Endometrium (tissue), 2 donors: ENCODE data around the gene CHST3.
"Not testable (repeated sequence)": the region's sequence is repeated elsewhere in the genome, so short reads cannot be mapped to it uniquely, and the experiment has no call there.

ENCODE experiments used
- FAIRE-seq: peaks from 2 replicates; lab custom pipeline; 2012; peaks lifted over from hg19 to GRCh38; lab: Jason Lieb, UNC
- donor health status: control.
- donor health status: control.

The CHST3 gene, protein sequence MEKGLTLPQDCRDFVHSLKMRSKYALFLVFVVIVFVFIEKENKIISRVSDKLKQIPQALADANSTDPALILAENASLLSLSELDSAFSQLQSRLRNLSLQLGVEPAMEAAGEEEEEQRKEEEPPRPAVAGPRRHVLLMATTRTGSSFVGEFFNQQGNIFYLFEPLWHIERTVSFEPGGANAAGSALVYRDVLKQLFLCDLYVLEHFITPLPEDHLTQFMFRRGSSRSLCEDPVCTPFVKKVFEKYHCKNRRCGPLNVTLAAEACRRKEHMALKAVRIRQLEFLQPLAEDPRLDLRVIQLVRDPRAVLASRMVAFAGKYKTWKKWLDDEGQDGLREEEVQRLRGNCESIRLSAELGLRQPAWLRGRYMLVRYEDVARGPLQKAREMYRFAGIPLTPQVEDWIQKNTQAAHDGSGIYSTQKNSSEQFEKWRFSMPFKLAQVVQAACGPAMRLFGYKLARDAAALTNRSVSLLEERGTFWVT

DNA sequence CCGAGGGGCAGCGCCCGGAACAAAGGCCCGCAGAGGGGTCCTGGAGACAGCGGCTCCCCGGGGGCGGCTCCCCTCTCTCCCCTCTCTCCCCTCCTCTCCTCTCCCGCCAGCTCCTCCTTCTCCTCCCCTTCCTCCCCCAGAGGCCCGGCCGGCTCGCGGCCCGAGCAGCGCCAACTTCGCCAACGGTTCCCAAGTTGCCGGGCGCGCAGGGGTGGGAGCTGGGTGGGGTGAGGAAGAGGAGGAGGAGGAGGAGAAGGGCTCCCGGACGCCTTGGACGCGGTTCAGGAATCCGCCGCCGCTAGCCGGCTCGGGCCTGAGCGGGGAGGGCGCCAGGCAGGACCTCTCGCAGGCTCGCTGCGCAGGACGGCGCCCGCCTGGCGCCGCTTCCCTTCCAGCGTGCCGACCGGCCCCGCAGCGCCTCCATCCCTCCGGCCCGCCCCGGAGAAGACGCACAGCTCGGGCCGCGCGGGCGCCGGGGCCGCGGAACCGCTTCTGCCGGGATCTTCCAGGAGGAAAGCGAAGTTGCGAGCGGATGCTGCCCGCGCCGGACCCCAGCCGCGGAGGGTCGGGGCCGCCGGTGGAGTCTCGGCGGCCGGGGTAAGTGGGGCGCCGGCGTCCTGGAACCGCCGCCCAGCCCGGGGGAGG is at the start of gene CHST3:
TSS of gene CHST3 (plus strand) at position 298 of the 645 bp plus-strand sequence. CDS start 41,448 bp downstream, outside the sequence.
- no peak for FAIRE-seq

DNA sequence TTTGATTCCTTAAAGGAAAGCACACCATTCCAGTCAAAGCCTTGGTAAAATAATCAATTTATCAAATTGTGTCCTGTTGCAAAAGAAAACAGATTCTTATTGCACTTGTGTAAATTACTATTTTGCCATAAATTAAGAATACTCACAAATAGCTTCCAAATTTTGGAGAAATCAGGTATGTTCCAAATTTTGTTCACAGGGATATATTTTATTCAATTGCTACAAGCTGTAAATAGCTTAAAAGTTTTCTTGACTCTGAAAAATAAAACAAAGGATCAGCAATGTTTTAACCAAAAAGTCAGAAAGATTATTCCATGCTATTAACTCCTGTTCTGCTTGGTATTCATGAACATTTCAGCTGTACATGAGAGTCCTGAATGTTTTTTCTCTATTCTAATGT is 47.4 kb upstream of the CHST3 start:
- FAIRE-seq, result no peak

DNA sequence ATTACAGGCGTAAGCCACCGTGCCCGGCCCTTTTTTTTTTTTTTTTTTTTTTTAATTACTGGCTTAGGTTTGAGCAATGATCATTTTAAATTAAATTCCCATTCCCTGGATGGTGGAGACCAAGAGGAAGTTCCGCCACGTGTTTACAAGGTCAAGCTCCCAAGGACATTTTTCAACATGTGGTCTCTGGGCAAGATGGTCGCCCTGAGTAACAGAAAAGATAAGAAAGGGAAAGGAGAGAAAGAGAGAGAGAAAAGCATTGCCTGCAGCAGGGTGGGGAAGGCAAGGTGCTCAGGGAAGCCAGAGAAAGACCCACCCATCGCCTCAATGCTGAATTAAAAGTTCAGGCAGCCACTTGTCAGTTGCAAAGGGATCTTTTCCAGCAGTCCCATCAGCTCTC is 45.2 kb upstream of the CHST3 start:
- no peak for FAIRE-seq

DNA sequence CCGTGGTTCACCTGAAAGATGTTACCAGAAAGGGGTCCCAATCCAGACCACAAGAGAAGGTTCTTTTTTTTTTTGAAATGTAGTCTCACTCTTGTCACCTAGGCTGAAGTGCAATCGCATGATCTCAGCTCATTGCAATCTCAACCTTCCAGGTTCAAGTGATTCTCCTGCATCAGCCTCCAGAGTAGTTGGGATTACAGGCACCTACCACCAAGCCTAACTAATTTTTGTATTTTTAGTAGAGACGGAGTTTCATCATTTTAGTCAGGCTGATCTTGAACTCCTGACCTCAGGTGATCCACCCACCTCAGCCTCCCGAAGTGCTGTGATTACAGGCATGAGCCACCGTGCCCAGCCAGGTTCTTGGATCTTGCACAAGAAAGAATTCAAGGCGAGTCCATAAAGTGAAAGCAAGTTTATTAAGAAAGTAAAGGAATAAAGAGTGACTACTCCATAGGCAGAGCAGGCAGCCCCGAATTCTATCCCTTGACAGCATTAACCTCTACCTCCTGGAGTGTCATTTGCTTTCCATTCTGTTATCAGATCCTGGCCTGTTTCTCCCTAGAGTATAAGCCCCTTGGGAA is 44.1 kb upstream of the CHST3 start:
- not testable (repeated sequence) for FAIRE-seq

DNA sequence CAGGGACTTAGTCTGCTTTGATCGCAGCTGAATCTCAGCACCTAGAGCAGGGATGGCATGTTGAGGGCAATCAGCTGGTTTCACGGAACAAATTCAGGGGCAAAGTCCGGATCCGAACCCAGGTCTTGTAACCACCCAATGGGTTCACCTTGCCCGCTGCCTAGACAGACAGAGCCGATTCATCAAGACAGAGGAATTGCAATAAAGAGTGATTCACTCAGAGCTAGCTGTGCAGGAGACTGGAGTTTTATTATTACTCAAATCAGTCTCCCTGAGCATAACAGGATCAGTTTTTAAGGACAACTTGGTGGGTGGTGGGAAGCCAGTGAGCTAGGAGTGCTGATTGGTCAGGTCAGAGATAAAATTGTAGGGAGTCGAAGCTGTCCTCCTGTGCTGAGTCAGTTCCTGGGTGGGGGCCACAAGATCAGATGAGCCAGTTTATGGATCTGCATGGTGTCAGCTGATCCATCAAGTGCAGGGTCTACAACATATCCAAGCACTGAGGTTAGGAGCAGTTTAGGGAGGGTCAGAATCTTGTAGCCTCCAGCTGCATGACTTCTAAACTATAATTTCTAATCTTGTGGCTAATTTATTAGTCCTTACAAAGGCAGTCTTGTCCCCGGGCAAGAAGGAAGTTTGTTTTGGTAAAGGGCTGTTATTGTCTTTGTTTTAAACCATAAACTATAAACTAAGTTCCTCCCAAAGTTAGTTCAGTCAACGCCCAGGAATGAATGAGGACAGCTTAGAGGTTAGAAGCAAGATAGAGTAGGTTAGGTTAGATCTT is 43.5 kb upstream of the CHST3 start:
- FAIRE-seq, result peak; percentile 91

DNA sequence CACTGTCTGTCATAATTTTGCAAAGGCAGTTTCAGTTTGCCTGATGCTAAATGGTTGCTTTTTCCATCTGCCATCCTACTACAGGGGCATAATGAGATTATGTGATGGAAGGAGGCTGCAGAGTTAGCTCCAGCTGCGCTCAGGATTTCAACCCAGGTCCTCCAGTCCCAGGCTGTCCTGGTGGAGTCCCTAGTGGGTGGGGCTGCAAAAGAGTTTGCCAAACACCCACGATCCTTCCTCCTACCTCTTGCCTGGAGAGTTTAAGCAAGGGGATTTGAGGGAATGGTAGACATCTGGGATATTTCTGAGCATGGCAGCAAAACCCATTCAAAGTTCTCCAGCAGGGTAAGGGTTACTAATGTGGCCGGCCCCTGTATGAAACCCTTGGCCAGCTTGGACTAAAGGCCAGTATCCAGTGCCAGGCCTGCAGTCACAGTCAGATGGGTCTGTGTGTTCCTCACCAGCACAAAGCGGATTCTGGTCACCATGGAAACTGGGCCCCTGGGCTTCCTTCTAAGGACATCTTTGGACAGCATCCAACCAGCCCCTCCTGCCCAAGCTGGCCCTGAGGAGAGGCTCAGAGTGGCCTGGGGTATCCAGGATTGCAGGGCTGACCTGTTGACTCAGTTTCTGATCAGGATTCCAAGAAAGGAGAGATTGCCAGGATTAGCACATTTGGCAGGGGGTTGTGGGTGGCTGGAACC is 42.7 kb upstream of the CHST3 start:
- no peak for FAIRE-seq

DNA sequence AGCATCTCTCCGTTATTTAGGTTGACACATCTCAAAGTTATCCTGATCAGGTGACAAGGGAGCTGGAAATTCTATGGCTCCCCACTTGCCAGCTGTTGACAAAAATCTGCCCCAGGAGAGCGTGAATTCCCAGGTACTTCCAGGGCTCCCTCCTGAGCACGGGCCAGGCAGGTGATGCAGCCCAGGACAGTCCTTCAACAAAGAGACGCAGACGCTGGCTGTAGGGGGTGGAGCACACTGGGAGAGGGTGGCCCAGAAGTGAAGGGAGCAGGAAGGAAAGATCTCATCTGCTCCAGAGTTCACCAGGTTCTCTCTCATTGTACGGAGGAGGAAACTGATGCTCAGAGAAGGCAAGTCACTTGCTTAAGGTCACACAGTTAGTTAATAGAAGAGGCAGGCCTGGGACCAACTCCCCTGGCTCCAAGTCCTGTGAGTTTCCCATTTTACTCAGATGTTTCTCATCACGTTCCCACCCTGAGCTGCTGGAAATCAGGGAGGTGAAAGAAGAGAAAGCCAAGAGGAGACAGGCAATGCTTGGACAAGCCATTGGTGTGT is 41.0 kb upstream of the CHST3 start:
- no peak for FAIRE-seq

DNA sequence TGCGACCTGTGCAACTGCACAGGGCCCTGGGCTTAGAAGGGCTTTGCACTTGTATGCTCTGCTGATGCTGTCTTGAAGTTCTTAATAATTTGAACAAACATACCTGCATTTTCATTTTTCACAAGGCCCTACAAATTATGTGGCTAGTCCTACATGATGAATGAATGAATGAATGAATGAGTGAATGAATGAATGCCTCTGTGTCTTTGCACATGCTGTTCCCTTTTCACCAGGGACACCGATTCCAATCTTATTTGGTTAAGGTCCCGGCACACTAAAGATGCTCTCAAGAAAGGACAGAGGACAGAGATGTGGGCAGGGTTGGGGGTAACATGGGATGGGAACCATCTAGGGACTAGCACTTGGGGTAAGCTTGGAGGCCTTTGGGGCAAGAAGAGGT is 39.4 kb upstream of the CHST3 start:
- FAIRE-seq, result no peak

DNA sequence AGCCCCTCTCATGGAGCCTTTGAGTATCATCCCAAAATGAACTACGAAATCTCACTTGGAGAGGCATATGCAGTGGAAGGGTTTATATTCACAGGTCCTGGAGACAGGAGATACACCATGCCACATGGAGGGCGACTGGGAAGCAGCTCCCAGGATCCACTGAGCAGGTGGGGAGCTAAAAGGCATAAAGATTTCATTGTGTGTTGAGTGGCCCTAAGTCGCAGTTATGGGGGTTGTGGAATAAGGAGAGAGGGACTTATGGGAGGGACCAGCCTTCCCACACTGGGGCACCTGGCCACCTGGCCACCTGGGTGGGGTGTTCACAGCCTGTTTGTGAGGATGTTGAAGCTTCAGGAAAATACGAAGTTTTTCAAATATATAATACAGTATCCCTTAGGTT is 37.0 kb upstream of the CHST3 start:
- FAIRE-seq, result no peak

DNA sequence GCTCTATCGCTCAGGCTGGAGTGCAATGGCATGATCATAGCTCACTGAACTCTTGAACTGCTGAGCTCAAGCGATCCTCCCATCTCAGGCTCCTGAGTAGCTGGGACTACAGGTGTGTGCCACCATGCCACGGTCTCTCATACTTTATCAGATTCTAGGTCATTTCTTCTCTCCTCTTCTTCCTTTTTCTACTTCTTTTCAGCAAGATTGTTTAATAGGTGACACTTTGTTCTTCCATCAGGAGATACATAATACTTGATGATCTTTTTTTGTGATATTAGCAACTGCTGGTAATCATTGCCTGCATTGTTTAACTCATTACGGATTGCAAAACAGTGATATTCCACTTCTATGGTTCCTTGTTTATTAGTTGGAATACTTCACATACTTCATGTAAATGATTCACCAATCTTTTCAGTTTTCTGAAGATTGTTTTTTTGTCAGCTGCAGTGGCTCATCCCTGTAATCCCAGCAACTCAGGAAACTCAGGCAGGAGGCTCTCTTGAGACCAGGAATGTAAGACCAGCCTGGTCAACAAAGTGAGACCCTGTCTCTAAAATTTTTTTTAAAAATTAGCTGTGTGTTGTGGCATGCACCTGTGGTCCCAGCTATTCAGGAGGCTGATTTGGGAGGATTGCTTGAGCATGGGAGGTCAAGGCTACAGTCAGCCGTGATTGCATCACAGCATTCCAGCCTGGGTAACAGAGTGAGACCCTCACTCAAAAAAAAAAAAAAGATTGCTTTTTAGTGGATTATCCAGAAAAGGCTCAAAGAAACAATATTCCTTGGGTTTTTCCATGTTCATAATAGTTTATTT is 36.2 kb upstream of the CHST3 start:
- FAIRE-seq, result no peak

DNA sequence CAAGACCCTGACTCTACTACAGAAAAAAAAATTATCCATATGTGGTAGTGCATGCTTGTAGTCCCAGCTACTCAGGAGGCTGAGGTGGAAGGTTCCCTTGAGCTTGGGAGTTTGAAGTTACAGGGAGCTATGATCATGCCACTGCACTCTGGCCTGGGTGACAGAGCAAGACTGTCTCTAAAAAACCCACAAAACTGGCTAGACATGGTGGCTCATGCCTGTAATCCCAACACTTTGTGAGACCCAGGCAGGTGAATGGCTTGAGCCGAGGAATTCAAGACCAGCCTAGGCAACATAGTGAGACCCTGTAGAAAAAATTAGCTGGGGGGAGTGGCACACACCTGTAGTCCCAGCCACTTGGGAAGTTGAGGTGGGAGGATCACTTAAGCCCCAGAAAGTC is 32.9 kb upstream of the CHST3 start:
- FAIRE-seq, result no peak

DNA sequence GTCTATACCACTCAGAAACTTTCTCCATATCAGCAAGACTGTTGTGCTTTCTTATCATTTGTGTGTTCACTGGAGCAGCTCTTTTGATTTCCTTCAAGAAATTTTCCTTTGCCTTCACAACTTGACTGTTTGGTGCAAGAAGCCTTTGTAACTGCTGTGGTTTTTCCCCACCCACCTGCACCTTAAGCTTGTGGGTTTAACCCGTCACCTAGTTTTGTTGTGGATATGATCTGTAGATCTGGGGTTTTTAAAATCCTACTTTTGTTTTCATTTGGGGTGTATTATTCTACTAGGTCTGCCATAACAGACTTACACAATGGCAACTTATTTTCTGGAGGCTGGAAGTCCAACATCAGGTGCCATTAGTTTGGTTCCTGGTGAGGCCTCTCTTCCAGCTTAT is 30.5 kb upstream of the CHST3 start:
- FAIRE-seq, result no peak

DNA sequence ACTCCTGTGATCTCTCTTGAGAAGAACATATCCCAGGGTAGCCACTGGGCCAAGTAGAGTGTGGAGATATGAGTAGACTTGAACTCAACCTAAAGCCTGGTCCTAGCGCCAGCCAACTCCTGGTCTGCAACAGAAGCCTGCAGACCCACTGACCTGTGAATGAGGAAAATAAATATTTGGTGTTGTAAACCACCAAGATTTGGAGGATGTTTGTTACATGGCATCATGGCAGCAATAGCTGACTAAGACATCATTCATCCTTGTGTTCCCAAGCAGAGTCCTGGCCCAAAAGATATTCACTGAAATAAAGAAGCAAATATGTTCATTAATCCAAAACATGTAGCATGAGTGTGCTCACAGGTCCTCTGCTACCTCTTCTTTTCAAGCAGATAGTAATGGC is 26.0 kb upstream of the CHST3 start:
- no peak for FAIRE-seq

DNA sequence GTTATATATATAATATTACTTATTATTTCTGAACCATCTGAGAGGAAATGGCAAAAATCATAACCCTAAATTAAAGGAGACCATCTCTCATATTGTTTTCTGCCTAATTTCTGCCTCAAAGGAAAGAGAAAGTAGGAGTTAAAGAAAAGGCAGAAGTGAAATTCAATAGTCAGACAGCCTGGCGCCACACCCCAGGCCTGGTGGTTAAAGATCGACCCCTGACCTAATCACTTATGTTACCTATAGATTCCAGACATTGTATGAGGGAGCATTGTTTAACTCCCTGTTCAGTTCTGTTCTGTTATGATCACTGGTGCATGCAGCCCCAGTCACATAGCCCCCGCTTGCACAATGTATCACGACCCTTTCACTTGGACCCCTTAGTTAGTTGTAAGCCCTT is 24.9 kb upstream of the CHST3 start:
- FAIRE-seq, result no peak

DNA sequence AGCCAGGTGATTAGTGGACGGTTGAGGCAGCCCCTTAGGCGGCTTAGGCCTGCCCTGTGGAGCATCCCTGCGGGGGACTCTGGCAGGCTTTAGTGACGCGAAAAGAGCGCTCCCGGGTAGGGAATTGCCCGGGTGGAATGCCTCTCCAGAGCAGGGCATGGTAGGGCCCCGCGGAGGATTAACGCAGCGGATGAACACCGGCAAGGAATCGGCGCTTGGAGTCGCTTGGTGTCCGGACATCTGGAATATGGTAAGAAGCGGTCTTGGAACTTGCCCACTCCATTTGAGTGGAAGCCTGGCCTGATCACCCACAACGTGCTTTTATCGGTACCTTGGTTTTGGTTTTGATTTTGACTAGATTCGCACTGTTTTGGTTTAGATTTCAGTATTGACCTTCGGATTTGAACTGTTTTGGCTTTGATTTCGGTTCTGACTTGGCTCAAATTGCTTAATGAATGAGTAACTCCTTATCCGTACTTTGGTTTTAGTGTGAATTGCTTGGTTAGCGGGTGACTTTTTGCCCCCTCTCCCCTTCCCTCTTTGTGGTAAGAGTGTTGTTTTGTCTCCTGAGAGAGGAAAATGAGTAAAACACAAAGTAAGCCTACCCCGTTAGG is 24.2 kb upstream of the CHST3 start:
- FAIRE-seq, result no peak

DNA sequence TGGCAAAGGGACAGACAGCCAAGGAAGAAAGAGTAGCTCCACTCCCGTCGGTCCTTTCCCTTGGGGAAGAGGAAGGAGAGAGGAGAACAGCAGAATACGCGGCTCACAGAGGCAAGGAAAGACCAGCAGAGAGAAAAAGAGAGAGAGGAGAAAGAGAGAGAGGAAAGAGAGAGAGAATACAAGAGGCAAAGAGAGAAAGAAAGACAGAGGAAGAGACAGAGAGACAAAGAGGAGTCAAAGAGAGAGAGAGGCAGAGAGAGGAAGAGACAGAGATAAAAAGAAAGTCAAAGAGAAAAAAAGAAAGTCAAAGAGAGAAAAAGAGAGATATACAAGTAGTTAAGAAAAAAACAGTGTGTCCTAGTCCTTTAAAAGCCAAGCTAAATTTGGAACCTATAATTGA is 23.4 kb upstream of the CHST3 start:
- no peak for FAIRE-seq

DNA sequence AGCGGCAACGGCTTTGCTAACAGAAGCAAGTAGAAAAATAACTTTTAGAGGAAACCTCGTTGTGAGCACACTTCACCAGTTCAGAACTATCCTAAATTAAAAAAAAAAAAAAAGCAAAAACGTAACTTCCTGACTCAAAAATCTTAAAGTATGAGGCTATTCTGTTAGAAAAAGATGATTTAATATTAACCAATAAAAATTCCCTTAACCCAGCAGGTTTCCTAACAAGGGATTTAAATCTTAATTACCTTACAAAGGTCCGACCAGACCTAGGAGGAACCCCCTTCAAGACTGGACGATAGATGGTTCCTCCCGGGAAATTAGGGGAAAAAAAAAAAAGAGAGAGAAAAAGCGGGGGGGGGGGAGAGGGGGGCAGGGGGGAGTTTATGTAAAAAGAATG is 22.9 kb upstream of the CHST3 start:
- no peak for FAIRE-seq

DNA sequence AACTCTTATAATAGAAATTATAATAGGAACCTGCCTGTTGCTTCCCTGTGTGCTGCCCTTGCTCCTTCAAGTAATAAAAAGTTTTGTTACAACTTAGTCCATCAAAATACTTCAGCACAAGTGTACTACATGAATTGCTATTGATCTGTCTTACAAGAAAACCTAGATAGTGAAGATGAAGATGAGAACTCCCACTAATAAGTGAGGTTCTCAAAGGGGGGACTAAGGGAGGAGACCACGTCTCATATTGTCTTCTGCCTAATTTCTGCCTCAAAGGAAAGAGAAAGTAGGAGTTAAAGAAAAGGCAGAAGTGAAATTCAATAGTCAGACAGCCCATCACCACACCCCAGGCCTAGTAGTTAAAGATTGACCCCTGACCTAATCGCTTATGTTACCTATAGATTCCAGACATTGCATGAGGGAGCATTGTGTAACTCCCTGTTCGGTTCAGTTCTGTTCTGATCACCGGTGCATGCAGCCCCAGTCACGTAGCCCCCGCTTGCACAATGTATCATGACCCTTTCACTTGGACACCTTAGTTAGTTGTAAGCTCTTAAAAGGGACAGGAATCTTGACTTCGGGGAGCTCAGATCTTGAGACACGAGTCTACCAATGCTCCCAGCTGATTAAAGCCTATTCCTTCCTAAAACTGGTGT is 18.2 kb upstream of the CHST3 start:
- no peak for FAIRE-seq

DNA sequence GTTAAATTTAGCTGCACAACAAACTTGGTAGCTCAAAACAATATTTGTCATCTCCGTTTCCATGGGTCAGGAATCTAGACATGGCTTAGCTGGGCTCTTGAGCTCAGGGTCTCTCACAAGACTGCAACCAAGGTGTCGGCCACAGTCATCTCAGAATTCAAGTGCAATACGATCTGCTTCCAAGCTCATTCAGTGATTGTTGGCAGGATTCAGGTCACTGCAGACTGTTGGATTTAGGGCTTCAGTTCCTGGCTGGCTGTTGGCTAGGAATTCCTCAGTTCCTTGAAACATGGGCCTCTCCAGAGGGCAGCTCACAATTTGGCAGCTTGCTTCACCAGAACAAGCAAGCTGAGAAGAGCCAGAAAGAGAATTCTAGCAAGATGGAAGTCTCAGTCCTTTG is 17.5 kb upstream of the CHST3 start:
- FAIRE-seq, result no peak
